AG04449 (cell line): ENCODE measurements around the gene LILRB5.
"Not testable (repeated sequence)": the region's sequence is repeated elsewhere in the genome, so short reads cannot be mapped to it uniquely, and the experiment has no call there.

ENCODE experiments used
- CTCF ChIA-PET: fragments of 350-600 bp; formaldehyde crosslinking; extraction: SDS; loops from one replicate; lab custom pipeline; 2021; ENCODE audit warnings: antibody characterized with exemption; lab: Yijun Ruan, JAX
- POLR2A ChIA-PET: fragments of 400-600, 350-600 bp; formaldehyde crosslinking; extraction: SDS; loops from one replicate; lab custom pipeline; 2020; ENCODE audit warnings: antibody characterized with exemption, inconsistent platforms; lab: Yijun Ruan, JAX
- DNase-seq: peaks from one replicate; pipeline ENCODE4 v3.0.0-alpha.2; 2010; ENCODE audit warnings: low read depth, low spot score
- H3K4me3 ChIP-seq: 2 replicates; pipeline ENCODE4 v1.5.1; 2011; ENCODE audit warnings: low read depth, mild to moderate bottlenecking, control low read depth, low read length
- TF ChIP-seq, protein P1 (sequence below): IDR thresholded peaks from one replicate; pipeline ENCODE4 v1.5.1; 2011; ENCODE audit warnings: mild to moderate bottlenecking, moderate library complexity, low read length, control low read depth, inconsistent platforms; ENCODE audit not compliant: insufficient read depth; ENCODE audit errors: missing control alignments

Gene LILRB5

DNA sequence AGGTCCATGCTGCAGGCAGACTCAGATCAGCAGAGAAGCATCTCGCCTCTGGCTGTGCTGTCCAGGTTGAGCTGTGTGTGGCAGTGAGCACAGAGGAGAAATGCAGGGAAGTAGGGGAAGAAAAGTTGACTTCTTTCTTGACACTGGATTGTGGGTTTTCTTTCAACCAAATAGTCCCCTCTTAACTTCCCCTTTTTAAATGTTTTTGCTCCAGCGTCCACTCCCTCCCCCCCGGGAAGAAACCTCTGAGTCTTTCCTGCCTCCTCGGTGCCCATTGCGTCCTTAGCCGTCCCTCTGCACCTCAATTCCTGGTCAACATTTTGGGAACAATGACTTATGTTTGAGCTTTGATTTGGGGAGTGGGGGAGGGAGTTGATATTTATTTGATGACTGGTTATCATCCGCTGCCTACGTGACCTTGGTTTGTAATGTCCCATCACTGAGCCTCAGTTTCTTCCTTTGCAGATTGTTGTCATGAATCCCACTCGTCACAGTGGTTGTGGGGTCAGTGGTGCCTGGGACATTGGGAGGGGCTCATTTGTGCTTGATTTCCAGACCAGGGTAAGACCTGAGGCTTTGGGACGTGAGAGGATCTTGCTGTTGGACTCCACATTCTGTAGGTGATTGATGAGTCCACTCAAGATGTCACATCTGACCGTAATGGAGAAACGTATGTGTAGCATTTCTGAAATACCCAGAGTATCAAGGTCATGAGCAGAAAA is 24.1 kb upstream of the LILRB5 start, which contains the start of gene LILRB2:
Gene LILRB2 (minus strand): TSS at position 104 of the 722 bp plus-strand sequence. CDS start 614 bp downstream, outside the sequence.
- TF ChIP-seq, protein P1, sequence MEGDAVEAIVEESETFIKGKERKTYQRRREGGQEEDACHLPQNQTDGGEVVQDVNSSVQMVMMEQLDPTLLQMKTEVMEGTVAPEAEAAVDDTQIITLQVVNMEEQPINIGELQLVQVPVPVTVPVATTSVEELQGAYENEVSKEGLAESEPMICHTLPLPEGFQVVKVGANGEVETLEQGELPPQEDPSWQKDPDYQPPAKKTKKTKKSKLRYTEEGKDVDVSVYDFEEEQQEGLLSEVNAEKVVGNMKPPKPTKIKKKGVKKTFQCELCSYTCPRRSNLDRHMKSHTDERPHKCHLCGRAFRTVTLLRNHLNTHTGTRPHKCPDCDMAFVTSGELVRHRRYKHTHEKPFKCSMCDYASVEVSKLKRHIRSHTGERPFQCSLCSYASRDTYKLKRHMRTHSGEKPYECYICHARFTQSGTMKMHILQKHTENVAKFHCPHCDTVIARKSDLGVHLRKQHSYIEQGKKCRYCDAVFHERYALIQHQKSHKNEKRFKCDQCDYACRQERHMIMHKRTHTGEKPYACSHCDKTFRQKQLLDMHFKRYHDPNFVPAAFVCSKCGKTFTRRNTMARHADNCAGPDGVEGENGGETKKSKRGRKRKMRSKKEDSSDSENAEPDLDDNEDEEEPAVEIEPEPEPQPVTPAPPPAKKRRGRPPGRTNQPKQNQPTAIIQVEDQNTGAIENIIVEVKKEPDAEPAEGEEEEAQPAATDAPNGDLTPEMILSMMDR: no peak
- ChIA-PET CTCF (no interaction called here), POLR2A (no interaction called here)
- no peak for DNase-seq
- H3K4me3 ChIP-seq: no peak within 1 kb of the TSS

DNA sequence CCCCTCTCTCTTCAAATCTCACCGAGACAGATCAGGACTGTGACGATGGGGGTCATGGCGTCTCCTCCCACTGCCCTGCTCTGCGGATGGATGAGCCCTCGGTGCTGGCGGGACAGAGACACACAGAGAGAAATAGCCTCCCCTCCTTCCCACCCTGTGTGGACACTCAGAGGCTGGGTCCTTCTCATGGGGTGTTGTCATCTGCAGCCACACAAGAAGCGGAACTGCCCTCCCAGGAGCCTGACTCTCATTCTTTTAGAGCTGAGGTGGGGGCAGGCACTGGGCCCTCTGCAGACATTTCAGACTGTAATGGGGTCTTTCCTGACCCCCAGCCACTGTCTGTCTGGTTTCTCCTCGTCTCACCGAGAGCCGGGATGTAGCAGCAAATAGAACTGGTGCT is 23.4 kb upstream of the LILRB5 start:
- POLR2A ChIA-PET, H3K4me3 ChIP-seq, CTCF ChIA-PET, DNase-seq: not testable (repeated sequence)

DNA sequence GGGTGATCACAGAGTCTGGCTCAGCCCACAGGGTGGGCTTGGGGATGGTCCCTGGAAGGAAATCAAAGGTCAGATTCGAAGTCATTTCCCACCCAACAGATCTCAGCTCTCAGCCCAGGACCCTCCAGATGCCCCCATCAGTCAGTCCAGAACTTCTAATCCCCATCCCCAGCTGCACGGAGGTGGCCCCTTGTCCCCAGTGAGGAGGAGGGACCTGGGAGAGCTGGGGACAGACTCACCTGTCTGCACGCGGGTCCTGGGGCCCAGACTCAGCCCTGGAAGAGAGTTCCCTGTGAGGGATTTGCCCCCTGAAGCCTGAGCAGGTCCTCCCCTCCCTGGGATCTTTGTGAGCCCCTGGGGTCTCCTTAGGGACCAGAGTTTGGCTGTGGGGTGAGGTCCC is 23.0 kb upstream of the LILRB5 start:
- H3K4me3 ChIP-seq, POLR2A ChIA-PET, DNase-seq: not testable (repeated sequence)
- CTCF ChIA-PET: interaction anchor here (1.5 kb wide), 1 partner anchor 14 kb away, joined by 8 read pairs; no protein-coding TSS in a partner anchor

DNA sequence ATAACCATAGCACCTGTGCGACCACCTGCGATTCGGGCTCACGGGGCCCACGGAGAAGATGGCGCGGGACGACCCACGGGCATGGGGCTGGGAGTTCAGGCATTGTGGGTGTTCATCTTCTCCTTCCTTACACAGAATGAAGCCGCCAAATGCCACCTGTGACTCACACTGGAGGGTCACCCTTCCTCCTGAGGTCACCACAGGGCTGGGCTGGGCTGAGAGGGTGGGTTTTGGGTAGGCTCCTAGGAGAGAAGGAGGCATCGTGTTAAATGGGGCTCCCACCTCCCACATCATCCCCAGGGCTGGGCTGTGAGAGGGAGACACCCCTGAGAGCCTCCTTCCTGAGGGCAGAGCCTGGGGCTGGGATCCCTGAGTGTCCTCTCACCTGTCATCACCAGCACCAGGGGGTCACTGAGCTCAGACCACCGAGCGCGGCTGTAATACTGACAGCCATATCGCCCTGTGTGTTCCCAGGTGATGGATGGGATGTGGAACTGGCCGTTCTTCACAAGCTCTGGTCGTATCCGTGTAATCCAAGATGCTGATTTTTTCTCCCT is 22.4 kb upstream of the LILRB5 start:
- ChIA-PET POLR2A (no interaction called here), CTCF (interaction anchor here (1.5 kb wide), 1 partner anchor 13 kb away, joined by 8 read pairs; no protein-coding TSS in a partner anchor)
- TF ChIP-seq, protein P1: no peak
- H3K4me3 ChIP-seq: no peak overlapping the region
- DNase-seq: no peak

DNA sequence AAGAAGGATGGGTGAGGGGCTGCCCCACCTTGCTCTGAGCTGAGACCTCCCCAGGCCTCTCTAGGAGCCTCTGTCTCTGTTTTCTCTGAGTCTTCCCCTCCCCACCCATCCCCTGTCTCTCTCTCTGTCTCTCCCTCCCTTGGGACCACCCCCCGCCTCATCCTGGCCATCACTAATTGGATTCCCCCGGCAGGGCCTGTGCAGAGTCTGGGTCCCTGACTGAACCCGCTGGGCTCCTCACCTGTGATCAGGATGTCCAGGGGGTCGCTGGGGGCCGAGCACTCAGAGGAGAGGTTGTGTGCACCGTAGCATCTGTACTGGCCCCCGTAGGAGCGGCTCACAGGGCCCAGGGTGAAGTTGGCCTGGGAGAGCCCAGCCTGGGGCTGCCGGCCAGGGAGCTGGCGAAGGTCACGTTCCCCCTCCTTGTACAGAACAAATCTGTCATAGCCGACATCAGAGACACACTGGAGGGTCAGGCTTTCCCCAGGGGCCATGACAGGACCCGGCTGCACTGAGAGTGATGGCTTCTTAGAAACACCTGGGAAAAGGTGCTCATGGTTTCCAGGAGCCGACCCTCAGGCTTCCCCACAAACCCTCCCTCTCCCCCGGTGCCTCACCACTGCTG is 21.6 kb upstream of the LILRB5 start:
- DNase-seq, H3K4me3 ChIP-seq, POLR2A ChIA-PET: not testable (repeated sequence)
- CTCF ChIA-PET: interaction anchor here (1.5 kb wide), 1 partner anchor 13 kb away, joined by 8 read pairs; no protein-coding TSS in a partner anchor

DNA sequence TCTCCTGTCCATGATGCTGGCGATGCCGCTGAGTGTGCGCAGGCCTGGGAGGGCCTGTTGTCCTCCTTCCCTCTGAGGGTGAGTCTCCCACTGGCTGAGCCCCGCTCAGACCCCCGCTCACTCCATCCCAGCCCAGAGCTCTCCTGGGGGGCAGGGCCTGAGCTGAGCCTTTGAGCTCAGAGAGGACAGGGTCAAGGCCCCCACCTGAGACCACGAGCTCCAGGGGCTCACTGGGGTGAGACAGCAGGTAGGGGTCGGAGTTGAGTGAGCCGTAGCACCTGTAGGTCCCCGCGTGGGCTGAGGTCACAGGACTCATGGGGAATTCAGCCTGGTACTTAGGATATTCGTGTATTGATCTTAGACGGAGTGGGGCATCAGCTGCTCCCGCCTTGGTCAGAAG is 21.0 kb upstream of the LILRB5 start:
- CTCF ChIA-PET, H3K4me3 ChIP-seq, DNase-seq, POLR2A ChIA-PET: not testable (repeated sequence)

DNA sequence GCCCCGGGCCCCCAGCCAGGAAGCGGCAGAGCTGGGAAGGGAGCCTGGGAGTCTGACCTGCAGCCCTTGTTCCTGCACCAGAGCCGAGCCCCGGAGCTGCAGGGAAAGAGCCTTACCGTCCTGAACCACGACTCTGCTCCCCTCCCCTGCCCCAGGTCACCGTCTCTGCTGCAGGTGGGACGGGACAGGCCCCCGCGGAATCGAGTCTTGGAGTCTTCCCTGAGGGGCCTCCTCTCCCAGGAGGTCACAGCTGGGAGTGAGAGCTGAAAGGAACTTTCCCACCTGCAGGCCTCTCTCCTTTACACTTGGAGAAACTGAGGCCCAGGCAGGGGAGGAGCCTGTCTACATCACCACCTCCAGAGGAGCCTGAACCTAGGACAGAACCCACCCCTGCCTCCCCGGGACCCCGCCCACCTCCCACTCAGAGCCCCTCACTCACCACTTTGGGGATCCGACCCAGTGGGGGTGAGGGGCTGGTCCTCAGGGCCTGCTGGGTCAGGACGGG is 20.1 kb upstream of the LILRB5 start:
- CTCF ChIA-PET: not testable (repeated sequence)

DNA sequence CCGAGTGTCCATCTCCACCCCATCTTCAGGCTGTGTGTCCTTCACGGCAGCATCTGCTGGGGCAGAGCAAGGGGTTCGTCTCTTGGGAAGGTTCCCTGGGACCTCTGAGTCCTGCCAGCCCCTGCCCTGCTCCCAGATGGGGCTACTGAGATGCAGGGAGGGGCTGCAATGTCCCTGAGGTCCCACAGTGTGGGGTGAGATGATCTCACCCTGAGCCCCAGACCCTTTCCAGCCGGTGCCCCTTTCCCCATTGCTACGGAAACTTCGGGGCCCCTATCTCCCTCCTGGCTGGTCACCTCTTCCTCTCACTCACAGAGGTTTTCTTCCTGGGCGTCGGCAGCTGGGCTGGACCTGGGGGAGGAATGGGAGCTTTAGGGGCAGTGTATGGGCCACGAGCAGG is 18.9 kb upstream of the LILRB5 start:
- H3K4me3 ChIP-seq: no peak overlapping the region
- ChIA-PET CTCF (no interaction called here), POLR2A (no interaction called here)
- TF ChIP-seq, protein P1: no peak
- no peak for DNase-seq

More for the DNA sequence above, 20.1 kb upstream of the LILRB5 start:
- H3K4me3 ChIP-seq, POLR2A ChIA-PET, DNase-seq: not testable (repeated sequence)

DNA sequence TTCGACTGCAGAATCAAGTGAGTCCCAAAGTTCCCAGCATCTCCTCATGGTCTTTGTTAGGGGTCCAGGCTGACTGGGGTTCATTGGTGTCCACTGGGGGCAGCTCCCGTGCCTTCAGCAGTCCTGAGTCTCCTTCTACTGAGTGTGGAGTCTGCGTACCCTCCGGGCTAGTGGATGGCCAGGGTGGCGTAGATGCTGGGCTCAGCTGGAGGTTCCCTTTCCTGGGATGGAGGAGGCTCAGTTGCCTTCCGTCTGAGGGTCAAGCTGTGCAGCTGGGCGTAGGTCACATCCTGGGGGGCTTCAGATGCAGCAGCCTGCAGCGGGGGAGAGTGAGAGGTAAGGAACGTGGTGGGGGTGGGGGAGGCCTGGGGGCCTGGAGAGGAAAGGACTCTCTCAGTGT is 17.4 kb upstream of the LILRB5 start:
- H3K4me3 ChIP-seq, POLR2A ChIA-PET, DNase-seq, CTCF ChIA-PET: not testable (repeated sequence)
